Stimulated activated naive CD8-positive, alpha-beta T cell treated with anti-CD3 and anti-CD28 coated beads, Interleukin-15, Interleukin-2, amounts not matched to agents 100 U/mL and 50 U/mL, for 24 hours (primary cell): Measurements from ENCODE around the gene NOTUM.
"Not testable (repeated sequence)": the region's sequence is repeated elsewhere in the genome, so short reads cannot be mapped to it uniquely, and the experiment has no call there.

Source experiments
- ATAC-seq: fragments of 150-1000 bp; cut with Tn5 transposase; one replicate; pipeline ENCODE4 v1.10.0; 2021
- DNase-seq: peaks from one replicate; pipeline ENCODE4 v3.0.0; 2021

NOTUM gene

GRCh38 chr17:81957691-81958432 is 3.1 kb downstream of the NOTUM start:
- DNase-seq (no peak), ATAC-seq (no peak)

DNA sequence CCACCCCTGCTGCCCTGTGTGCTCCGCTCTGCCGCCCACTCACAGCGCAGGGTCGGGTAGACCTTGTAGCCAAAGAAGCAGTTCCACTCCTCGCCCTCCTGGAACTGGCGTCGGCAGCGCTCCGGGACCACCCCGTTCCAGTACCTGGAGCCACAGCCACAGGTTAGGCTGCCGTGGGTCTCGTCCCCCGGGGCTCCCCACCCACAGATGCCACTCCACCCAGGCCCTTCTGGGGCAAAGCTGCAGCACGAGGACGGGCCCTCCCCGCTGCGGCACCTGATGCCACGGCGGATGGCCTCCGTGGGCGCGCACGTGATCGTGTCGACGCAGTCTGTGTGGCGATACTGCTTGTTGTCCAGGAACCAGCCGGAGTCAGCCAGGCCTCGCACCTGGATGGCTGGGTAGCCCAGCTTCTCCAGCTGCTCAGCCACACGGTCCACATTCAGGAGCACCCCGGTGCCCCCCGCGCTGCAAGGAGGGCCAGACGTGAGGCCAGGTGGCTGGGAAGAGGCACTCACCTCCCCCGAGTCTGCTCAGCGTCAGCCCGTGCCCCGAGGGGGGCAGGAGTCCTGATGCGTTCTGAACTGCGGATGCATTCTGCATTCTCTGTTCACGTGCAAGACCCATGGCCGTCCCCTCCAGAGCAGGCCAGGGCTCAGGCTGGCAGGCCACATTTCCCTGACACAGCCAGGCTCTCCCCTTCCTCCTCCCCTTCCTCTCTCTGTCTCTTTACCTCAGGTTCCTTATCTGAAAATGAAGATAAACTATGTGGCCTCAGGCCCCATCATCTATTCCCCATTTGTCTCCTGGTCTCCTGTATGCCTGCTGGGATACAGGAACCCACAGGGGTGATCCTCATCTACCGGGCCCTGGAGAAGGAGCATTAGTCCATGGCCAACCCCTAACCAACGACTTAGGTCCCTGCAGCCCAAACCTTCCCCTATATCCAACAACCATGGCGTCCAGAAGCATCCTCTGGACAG is 4.1 kb downstream of the NOTUM start:
- ATAC-seq: no peak
- DNase-seq: no peak

GRCh38 chr17:81955756-81956544 is 5.0 kb downstream of the NOTUM start:
- no peak for ATAC-seq
- DNase-seq: no peak

GRCh38 chr17:81955058-81955681 is 5.8 kb downstream of the NOTUM start:
- DNase-seq (no peak), ATAC-seq (no peak)

- DNase-seq (no peak), ATAC-seq (no peak)
These were observed 6.6 kb downstream of the NOTUM start for GRCh38 chr17:81954131-81955057.

- not testable (repeated sequence) for ATAC-seq, DNase-seq
These were observed 7.5 kb downstream of the NOTUM start for GRCh38 chr17:81953443-81953842.

DNA sequence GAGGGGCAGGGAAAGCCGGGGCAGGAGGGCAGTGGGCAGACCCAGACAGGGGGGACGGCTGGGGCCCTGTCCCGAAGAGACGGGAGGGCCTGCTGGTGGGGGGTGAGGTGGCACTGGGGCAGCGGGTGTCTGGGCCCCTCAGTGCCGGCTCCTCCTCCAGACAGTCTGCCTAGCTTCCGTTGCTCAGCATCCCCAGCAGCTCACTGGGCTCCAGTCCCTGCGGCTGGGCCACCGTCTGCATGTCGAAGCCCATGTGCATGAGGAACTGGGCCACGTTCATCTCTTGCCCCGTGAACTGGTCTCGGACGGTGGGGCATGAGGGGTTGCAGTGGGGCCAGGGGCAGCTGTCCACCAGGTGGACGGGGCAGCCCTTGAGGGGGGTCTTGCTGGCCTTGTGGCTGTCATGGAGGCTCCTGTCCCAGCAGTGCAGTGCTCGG is 8.2 kb downstream of the NOTUM start:
- DNase-seq: no peak
- ATAC-seq: no peak

- DNase-seq: no peak
- ATAC-seq: no peak
These were observed 9.0 kb downstream of the NOTUM start for GRCh38 chr17:81951785-81952684.

GRCh38 chr17:81950501-81950900 is 10.5 kb downstream of the NOTUM start:
- DNase-seq (no peak), ATAC-seq (no peak)

DNA sequence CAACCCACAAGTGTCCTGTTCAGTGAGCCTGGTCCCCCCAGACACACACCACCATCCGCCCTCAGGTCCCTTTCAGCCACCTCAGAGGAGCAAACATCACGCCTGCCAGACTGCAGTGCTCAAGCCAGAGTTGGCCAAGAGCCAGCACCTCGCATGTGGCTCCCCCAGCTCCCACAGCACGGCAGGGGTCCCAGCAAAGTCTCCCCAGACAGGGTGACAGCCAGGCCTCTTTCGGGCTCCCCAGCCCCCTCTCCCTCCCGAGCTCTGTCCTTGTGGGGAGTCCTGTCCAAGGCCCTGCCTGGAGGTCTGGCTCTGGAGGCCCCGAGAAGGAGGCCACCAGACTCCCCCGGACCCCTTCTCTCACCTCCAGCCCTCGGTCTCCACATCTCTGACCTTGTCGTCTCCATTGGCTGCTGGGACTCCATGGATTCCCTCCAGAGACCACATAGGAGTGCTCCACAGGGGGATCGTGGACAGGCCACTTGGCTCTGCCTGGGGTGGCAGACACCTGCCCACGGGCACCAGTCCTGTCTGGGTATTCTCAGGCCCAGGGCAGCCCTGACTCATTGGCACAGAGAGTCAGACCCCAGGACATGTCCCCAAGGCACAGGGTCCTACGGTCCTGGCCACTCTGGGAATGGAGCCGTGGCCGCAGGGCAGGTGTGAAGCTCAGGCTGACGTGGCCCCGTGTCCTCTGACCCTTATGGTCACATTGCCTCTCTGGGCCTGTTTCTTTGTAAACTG is 12.2 kb downstream of the NOTUM start:
- DNase-seq (no peak), ATAC-seq (peak; percentile 10)

- ATAC-seq (no peak), DNase-seq (no peak)
These were observed 13.8 kb downstream of the NOTUM start, which contains the start of gene MYADML2 for GRCh38 chr17:81947189-81947588. TSS of gene MYADML2 (minus strand) at chr17:81947233. CDS start at chr17:81941741, 5,492 bp downstream.

GRCh38 chr17:81944858-81945257 is 16.1 kb downstream of the NOTUM start:
- DNase-seq: no peak
- ATAC-seq: no peak

DNA sequence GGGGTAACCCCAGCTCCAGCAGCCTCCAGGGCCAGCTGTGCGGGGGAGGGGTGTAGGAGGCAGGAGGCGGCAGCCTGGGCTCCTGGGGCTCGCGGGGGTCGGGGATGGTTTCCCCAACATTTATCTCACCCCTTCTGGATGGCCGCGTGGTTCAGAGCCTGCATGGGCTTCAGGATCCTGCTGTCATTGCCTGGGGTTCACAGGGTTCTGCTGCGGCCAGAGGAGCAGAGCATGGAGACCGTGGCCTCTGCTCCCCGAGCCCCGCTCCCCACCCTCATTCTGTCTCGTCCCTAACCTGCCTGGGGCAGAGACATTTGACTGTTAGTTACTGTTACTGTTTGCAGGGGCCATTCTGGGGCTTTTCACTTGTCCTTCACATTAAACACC is 18.8 kb downstream of the NOTUM start:
- no peak for ATAC-seq
- DNase-seq: no peak

GRCh38 chr17:81941484-81942166 is 19.4 kb downstream of the NOTUM start:
- DNase-seq (no peak), ATAC-seq (no peak)

DNA sequence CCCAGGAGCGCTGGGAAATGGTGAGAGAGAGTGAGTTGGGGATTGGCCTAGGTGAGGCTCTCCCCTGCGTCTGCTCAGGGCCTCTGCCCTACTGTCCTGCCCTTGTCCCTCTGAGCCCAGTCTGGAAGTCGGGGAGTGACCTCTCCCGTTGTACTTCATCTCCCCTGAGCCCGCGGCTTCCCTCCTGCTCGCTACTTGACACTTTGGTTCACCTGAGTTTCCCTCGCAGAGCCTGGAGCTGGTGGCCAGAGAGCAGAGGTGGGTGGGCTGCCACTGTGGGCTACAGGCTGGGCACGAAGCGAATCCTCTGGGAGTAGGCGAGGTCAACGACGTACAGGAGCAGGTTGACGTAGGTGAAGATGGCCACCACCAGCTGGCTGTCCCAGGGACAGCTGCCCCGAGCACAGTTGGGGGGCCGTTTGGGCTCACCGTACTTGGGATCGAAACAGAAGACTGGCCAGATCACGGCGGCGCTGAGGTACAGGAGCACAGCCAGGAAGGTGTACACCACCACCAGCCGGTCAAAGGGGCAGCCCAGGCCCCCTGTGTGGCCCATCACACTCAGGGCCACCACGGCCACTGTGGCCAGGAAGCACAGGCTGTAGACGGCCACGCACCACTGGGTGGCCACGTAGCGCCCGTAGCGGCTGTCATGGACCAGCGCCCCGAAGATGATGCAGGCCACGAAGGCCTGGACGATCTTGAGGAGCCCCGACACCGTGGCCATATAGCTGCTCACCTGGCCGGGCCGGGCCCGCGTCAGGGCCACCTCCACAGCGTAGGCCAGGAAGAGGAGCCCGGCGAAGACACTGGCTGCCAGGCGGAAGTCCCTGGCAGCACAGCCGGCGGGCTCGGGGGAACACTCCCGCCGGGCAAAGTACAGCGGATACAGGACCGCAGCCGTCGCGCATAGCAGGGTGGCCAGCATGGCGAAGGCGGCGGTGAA is 20.2 kb downstream of the NOTUM start:
- no peak for DNase-seq
- no peak for ATAC-seq

DNA sequence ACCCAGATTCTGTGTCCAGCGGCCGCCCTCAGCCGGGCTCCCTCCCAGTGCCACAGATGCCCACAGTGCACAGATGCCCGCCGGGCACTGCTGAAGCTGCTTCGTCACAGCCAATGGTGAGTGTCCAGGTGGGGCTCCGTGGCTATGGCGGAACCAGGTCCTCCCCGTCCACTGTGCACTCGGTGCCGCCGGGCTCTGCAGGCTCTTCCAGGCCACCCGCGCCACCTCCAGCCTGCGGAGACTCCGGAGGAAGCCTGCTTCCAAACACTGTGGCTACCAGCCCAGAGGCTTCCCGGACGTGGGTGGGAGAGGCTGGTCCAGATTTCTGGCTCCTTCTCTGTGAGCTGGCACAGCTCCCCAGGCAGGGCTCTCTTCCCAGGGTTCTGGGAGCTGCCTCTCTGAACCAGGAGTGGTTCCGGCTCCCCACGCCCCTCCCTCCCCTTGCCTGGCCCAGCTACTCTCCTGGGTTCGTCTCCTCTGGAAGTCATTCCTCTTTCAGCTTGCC is 21.1 kb downstream of the NOTUM start:
- DNase-seq (no peak), ATAC-seq (no peak)

DNA sequence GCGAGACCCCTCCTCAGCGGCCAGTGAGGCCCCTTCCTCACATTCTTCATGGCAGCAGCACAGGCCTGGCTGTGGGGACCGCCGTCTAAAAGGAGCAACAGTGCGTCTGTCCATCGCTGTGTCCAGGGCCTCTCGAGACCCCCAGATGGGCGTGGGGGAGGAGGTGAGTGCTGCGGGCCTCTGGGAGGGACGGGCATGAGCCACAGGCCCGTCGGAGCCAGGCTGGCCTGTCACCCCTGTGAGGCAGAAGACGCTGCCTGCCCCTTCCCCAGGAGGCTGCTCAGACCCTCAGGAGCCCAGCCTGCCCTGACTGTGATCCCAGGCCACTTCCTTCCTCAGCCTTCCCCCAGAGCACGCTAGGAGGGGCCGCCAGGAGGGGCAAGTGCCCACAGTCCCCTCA is 21.8 kb downstream of the NOTUM start:
- DNase-seq (no peak), ATAC-seq (no peak)
